Measurements from ENCODE around the gene PLAAT1.

Gene PLAAT1

DNA sequence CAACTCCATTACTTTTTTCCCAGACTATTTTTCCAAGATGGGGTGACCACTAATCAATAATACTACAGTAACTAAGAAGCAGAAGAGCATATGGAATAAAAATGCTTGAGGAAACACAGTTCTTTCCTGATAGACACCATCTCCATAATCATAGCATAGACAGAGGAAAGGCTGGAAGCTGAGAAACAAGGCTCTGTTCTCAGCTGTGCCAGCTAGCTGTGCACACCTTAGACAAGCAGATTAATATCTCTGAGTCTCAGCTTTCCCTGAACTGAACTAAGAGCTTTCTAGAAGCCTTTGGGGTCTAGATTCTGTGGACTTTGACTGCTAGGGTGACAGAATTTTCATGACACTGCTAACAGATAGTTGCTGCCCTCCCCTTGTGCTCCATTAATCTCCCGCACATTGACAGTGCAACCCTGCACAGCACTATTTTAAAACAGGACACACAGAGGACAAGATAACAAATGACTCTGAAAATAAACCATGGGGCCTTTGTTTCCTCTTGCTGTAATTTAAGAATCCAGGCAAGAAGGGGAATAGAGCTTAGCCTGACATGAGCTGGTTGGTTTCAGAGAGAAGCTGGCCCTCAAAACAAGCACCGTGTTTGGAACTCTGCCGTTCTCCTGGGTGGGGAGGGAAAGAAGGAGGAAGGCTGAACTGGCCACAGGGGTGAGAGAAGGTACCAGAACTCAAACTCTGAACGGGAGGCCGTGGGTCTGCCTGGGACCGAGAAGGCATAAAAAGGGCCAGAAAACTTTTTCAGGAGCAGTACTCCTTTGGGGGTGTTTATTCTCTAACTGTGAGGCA lies 70.1 kb downstream of the PLAAT1 start:
- H3K4me3 ChIP-seq (replicated peaks in 1 of 2; ENCODE audit: low read depth in 2 of 2, low read length in 2 of 2), result no peak overlapping the region
- TF ChIP-seq, protein P1, sequence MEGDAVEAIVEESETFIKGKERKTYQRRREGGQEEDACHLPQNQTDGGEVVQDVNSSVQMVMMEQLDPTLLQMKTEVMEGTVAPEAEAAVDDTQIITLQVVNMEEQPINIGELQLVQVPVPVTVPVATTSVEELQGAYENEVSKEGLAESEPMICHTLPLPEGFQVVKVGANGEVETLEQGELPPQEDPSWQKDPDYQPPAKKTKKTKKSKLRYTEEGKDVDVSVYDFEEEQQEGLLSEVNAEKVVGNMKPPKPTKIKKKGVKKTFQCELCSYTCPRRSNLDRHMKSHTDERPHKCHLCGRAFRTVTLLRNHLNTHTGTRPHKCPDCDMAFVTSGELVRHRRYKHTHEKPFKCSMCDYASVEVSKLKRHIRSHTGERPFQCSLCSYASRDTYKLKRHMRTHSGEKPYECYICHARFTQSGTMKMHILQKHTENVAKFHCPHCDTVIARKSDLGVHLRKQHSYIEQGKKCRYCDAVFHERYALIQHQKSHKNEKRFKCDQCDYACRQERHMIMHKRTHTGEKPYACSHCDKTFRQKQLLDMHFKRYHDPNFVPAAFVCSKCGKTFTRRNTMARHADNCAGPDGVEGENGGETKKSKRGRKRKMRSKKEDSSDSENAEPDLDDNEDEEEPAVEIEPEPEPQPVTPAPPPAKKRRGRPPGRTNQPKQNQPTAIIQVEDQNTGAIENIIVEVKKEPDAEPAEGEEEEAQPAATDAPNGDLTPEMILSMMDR (IDR thresholded peaks at IDR 0.05; ENCODE audit: low read depth, low read length), result no peak
- no peak for DNase-seq (ENCODE audit: low read depth in 2 of 2)

DNA sequence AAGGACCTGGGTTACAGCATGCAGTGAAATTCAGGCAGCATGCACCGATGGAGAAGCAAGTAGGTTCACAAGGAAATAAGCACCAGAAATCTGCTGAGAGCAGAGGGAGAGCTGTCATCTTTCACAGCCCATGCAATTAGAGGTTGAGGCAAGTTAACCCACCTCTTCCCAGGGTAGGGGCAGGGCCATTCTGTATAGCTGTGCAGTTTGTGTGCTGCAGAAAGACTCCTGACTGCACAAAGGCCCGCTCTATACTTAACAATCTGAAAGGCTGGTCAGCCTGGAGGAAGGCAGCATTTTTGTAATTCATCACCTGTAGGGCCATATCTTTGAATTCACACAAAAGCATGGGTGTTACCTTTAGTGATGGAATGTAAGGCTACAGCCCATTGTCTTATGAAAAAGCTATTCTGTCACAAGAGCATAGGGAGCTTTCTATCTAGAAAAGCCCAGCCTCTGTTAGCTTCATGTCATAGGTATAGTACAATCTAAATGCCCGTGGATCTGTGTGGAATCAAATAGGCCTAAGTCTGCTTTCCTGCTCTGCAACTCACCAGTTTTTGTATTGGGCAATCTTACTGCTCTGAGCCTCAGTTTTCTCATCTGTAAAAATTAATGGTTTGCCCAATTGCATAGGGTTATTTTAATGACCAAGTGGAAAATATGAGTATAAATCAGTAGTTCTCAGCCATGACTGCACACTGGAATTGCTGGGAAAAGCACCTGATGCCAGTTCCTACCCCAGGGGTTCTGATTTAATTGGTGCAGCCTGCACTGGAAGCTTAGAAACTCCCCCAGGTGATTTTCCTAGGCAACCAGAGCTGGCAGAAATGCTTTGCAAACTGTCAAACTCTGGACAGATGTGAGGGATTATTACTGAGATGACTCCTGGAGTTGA lies 72.3 kb downstream of the PLAAT1 start:
- TF ChIP-seq, protein P1 (IDR thresholded peaks at IDR 0.05; ENCODE audit: low read depth, low read length), result no peak
- DNase-seq (ENCODE audit: low read depth in 2 of 2), result no peak

GRCh38 chr3:193314161-193314560 lies 73.1 kb downstream of the PLAAT1 start:
- no peak for DNase-seq (ENCODE audit: low read depth in 2 of 2)
- TF ChIP-seq, protein P1 (IDR thresholded peaks at IDR 0.05; ENCODE audit: low read depth, low read length), result no peak
- no peak overlapping the region for H3K4me3 ChIP-seq (replicated peaks in 1 of 2; ENCODE audit: low read depth in 2 of 2, low read length in 2 of 2)

More for the DNA sequence above, 72.3 kb downstream of the PLAAT1 start:
- H3K4me3 ChIP-seq (replicated peaks in 1 of 2; ENCODE audit: low read depth in 2 of 2, low read length in 2 of 2), result no peak overlapping the region

DNA sequence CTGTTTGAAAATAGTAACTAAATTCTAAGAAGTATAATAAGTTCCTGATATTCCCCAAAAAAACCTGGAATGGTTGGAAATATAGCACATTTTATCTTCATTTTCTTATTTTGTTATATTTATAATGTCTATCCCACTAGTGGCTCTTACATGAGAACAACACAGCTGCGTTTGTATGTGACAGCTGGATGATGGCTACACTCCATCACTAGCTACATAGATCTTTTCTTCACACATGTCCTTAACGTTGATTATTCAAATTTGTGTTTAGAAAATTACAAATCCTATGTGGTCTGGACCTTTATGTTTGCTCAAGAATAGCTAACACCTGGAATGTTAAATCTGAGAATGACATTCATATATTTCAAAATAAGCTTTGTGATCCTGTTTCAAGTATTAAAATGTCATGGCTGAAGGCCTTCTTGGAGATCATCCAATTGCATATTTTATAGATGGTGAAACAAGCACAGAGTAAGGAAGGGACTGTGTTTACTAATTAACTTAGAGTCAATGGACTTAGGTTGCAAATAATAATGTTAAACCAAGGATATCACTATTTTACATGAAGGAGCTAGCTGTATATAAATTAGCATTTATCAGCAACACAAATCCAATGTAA lies 76.8 kb downstream of the PLAAT1 start:
- no peak overlapping the region for H3K4me3 ChIP-seq (replicated peaks in 1 of 2; ENCODE audit: low read depth in 2 of 2, low read length in 2 of 2)
- TF ChIP-seq, protein P1 (IDR thresholded peaks at IDR 0.05; ENCODE audit: low read depth, low read length), result no peak
- DNase-seq (ENCODE audit: low read depth in 2 of 2), result no peak
